HG03159 (cell line): ENCODE measurements around the gene PSME3IP1.
"Not testable (repeated sequence)": the region's sequence is repeated elsewhere in the genome, so short reads cannot be mapped to it uniquely, and the experiment has no call there.

Source experiments
- ATAC-seq: cut with Tn5 transposase; IDR thresholded peaks from one replicate; pipeline ENCODE4 v1.9.1; 2021; ENCODE audit warnings: mild to moderate bottlenecking, moderate library complexity; ENCODE audit not compliant: unreplicated experiment

PSME3IP1 gene

GRCh38 chr16:57185945-57186871, at the start of gene PSME3IP1, which contains the start of gene RSPRY1:
Gene PSME3IP1, minus strand, starts transcription at chr16:57186039. Its CDS starts 12,185 bp downstream, at chr16:57173854.
Gene RSPRY1, plus strand, starts transcription at chr16:57186329. Its CDS starts 18,330 bp downstream, at chr16:57204659.
- peak; percentile 89 for ATAC-seq

- no peak for ATAC-seq
These were observed 49.5 kb upstream of the PSME3IP1 start for GRCh38 chr16:57235128-57236021.

GRCh38 chr16:57234707-57235092, 48.9 kb upstream of the PSME3IP1 start:
- ATAC-seq, result no peak

- no peak for ATAC-seq
These were observed 48.3 kb upstream of the PSME3IP1 start for GRCh38 chr16:57233944-57234706.

- no peak for ATAC-seq
These were observed 46.0 kb upstream of the PSME3IP1 start for GRCh38 chr16:57231821-57232350.

GRCh38 chr16:57229079-57229478, 43.2 kb upstream of the PSME3IP1 start:
- ATAC-seq, result no peak

- no peak for ATAC-seq
These were observed 41.1 kb upstream of the PSME3IP1 start for GRCh38 chr16:57226701-57227621.

GRCh38 chr16:57225978-57226377, 40.1 kb upstream of the PSME3IP1 start:
- ATAC-seq, result no peak

GRCh38 chr16:57224651-57225335, 39.0 kb upstream of the PSME3IP1 start:
- no peak for ATAC-seq

GRCh38 chr16:57223057-57223456, 37.2 kb upstream of the PSME3IP1 start:
- no peak for ATAC-seq

- no peak for ATAC-seq
These were observed 31.1 kb upstream of the PSME3IP1 start for GRCh38 chr16:57216968-57217367.

- no peak for ATAC-seq
These were observed 27.6 kb upstream of the PSME3IP1 start for GRCh38 chr16:57213462-57213861.

GRCh38 chr16:57209780-57210179, 23.9 kb upstream of the PSME3IP1 start:
- no peak for ATAC-seq

GRCh38 chr16:57208926-57209325, 23.1 kb upstream of the PSME3IP1 start:
- no peak for ATAC-seq

- no peak for ATAC-seq
These were observed 18.8 kb upstream of the PSME3IP1 start for GRCh38 chr16:57204675-57205074.

GRCh38 chr16:57203451-57203850, 17.6 kb upstream of the PSME3IP1 start:
- ATAC-seq, result no peak

GRCh38 chr16:57202095-57202886, 16.5 kb upstream of the PSME3IP1 start:
- no peak for ATAC-seq

GRCh38 chr16:57200926-57201325, 15.1 kb upstream of the PSME3IP1 start:
- ATAC-seq, result not testable (repeated sequence)
